Left cardiac atrium (tissue), 4 donors: ENCODE measurements around the gene OVOL2. TPM values are rescaled to one million over a fixed set of nuclear protein-coding genes. Genes with fewer than 3 reads are reported as not detected.
"Not testable (repeated sequence)": the region's sequence is repeated elsewhere in the genome, so short reads cannot be mapped to it uniquely, and the experiment has no call there.

ENCODE experiments used
- ATAC-seq, 2 donors: fragments of 200-7000 bp; cut with Tn5 transposase; one replicate each; pipeline ENCODE4 v1.9.1; 2020; ENCODE audit warnings: mild to moderate bottlenecking in 2 of 2, moderate library complexity in 2 of 2
- DNase-seq: peaks from one replicate; pipeline ENCODE4 v3.0.0-alpha.2; 2020
- intact Hi-C, 2 donors: fragments of 100-400 bp; cut with DNase I; formaldehyde crosslinking; loops; one replicate each; pipeline versions ENCODE4 v1.14.1 to v1.15.1; 2022 to 2023
- total RNA-seq, 2 donors: library from RNA; stranded (reverse); fragmentation: NEBNext Ultra II Directional; extraction: Animal tissue kit (Norgen Biotek cat#: 25700); gene quantifications; one replicate each; pipeline ENCODE4 v1.2.1, GENCODE V29; 2021
- donor health status: DM: no; HTN: yes; CAD: no.
- donor health status: DM: no; HTN: yes; CAD: no; lungs with severe emphysema.
- donor health status: DM: yes; HTN: yes; CAD: no.
- donor health status: Dilated cardiomyopathy.

Gene OVOL2
- total RNA-seq, 2 donors from 2014 or later = not detected

DNA sequence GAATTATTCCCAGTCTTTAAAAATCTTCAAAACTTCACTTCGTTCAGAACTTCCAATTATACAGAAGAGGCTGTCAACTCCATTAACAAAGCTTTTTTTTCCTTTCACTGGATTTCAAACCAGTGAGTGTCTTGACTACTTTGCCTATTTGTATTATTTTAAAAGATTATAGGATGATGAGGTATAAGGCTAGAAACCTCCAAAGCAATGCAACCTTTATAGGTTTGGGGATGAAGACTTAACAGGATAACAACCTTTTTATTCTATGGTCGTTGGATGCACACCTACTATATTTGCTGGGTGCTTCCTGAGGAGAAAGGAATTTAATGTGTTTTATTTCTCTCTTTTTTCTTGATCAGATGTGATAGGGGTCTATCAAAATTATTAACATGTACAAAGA is 1.9 kb upstream of the OVOL2 start:
- no peak for ATAC-seq
- intact Hi-C loops = no loop called here
- no peak for DNase-seq

DNA sequence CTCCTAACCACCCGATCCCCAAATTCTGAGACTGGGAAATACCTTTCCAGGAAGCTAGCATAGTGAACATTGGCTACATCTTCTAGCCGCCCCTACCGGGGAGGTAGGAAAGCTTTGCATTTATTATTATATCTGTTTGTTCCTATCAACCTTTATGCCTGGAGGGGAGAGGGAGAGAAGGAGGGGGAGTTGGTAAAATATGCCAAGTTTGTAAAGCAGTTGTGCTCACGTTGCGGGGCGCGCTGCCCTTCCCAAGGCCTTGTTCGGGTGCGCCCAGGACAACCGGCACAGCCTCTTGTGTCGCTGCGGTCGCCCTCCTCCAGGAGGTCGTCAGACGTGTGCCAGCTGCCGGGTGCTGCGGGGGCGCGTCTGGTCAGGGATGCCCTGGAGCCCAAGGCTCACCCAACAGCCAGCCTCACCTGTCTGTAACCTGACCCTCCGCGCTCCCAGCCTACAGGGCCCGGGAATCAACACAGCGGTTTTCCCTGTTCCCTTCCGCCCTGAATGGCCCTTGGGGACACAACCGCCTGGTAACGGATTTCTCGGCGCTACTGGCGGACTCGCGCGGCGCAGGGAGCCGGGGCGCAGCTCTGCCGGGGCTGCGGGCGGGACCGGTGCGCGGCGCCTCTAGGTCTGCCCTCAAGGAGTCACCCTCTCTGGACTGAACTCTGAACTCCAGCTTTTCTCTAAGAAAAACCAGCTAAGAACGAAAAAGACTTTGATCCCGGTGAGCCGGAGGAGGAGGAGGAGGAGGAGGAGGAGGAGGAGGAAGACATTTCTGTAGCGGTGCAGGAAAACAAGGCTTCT is 1.1 kb upstream of the OVOL2 start:
- ATAC-seq = no peak
- intact Hi-C loops = no loop called here
- no peak for DNase-seq

DNA sequence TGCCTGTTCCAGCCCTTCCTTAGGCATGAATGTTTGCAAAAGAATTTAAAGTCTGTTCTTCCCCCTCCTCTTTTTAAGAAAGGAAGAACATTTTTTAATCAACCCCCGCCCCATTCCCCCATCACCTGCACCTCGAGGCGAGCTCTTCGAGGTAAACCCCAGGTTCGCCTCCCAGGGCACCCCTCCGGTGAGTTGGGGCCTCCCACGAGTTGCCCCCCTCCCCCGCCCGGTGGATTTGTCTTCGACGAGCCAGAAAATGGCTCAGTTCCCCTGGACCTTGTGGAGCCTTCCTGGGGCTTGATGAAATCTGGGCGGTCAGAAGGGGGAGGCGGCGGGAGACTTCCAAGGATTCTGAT is 256 bp upstream of the OVOL2 start:
- intact Hi-C loops = no loop called here
- DNase-seq = no peak
- ATAC-seq = no peak

DNA sequence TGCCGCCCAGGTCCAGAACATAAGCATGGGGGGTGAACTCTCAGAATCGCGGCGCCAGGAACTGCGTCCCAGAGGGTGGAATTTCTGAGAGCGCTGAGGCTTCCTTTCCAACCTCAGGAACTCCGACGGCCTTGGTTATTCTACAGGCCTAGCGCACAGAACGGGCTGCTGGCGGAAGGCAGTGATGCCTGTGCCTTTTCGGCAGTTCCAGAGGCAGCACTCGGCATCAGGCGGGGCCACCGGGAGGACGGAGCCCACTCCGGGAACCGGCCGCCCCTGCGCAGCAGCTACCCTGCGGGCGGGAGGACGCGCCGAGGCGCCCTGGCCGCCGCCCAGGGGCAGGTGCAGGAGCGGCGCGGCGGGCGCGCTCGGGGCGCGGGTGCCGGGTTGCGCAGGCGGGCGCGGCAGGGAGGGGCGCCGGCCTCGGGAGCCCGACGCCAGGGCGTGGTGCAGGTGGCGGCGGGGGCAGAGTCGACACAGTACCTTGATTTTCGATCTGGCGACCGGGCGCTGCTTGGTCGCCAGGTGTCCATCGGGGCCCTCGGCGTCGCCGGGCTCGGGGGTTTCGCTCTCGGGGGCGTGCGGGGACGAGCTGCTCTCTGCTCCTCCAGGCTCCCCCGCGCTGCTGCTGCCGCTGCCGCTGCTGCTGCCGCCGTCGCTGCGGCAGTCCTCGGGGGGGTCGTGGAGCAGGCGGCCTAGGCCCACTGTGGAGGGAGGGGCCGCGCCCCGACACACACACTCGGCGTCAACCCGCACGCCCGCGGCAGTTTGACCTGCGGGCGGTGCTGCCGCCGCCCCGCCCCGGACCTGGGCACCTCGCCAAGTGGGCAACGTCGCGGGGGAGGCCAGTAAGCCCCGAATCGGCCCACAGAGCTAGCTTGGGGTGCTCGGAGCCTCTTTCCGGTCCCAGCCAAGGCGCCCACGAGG is 1.3 kb downstream of the OVOL2 start:
- no peak for DNase-seq
- intact Hi-C loops = no loop called here
- ATAC-seq = peak; percentile 8 to 22

DNA sequence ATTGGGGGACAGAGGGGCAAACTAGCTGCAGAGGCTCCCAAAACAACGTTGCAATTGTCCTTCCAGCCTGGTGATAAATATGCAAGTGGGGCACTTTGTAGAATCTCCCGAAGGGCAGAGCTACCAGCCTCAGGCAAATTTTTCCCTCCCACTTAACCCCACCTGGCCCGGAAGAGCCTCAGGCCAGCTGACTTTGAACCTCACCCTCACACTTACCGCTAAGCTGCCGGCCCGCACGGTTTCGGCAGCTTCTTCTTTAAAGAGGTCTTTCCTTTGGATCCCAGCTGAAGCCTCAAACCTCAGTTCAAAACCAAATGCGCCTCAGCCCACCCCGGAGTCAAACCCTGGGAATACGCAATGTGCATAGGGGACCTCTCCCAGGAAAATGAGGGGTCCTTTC is 2.5 kb downstream of the OVOL2 start:
- ATAC-seq = no peak
- no peak for DNase-seq
- intact Hi-C loops = no loop called here

DNA sequence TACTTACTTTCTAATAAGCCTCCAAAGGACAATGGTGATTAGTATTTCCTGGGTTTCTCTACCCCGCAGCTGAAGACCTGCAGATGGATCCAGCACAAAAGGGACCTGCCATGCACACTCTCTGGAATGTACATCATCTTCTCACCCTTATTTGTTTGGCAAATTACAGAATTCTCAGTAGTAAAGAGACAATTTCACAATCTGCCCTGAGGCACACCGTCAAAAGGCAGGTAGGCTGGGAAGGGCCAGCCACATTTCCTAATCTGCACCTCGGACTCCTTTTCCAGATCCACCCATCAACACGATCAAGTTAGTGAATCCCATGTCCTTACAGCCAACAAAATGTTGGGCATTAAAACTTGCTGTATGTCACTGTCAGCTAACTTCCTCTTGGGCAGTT is 4.9 kb downstream of the OVOL2 start:
- intact Hi-C loops = no loop called here
- DNase-seq (no peak), ATAC-seq (no peak)

DNA sequence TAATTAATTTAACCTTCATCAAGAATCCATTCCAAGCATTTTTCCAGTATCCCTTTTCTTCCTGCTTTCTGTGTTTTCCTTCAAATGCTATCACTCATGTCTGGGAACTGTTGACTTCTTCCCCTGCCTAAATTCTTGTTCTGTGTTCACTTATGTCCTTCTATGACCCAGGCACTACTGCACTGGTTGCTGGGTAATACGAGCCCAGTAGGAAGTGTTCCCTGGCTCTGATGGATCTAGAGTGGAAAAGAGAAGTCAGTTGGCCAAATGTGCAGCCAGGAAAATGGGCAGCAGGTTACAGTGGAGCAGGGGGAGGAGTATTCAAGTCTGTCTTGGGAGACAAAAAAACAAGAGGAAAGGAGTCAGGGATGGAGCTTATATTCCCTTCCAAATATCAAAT is 7.1 kb downstream of the OVOL2 start:
- DNase-seq (no peak), ATAC-seq (no peak)
- intact Hi-C loops = no loop called here

DNA sequence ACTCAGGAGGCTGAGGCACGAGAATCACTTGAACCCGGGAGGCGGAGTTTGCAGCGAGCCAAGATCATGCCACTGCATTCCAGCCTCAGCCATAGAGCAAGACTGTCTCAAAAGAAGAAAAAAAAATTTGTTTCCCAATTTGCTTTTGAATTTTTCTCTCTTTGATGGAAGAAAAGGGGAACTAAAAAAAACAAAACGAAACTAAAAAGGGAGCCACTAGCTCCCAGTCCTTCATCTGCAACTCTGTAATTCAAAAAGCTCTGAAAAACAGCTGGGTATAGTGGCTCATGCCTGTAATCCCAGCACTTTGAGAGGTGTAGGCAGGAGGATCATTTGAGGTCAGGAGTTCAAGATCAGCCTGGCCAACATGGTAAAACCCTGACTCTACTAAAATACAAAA is 9.5 kb downstream of the OVOL2 start:
- ATAC-seq (no peak), DNase-seq (no peak)
- intact Hi-C loops = no loop called here

DNA sequence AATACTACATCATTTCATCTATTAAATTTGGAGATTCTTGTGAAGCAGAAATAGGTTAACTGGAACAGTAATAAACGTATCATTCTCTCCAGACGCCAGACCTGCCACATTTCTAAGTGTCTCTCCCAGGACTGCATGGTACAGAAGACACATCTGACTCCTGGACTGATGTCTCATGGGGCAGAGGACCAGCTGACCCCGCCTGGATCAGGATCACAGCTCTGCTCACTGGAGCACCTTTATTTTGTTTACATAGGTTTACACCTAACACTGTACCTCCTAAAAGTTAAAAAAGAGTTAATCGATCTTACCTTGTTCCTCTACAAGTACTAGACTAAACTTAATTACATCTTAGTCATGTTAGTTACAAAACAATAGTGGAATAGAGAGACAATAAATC is 11.2 kb downstream of the OVOL2 start:
- intact Hi-C loops = no loop called here
- no peak for ATAC-seq
- DNase-seq = no peak

DNA sequence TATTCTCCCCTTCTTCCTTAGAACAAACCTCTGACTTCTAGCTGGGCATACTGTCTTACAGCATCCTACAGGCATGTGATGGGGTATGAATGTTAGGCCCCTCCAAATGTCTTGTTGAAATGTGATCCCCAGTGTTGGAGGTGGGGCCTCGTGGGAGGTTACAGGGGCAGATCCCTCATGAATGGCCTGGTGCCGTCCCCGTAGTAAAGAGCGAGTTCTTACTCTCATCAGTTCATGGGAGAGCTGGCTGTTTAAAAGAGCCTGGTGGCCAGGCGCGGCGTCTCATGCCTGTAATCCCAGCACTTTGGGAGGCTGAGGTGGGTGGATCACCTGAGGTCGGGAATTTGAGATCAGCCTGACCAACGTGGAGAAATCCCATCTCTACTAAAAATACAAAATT is 15.5 kb downstream of the OVOL2 start:
- DNase-seq (no peak), ATAC-seq (no peak)
- intact Hi-C loops = no loop called here

DNA sequence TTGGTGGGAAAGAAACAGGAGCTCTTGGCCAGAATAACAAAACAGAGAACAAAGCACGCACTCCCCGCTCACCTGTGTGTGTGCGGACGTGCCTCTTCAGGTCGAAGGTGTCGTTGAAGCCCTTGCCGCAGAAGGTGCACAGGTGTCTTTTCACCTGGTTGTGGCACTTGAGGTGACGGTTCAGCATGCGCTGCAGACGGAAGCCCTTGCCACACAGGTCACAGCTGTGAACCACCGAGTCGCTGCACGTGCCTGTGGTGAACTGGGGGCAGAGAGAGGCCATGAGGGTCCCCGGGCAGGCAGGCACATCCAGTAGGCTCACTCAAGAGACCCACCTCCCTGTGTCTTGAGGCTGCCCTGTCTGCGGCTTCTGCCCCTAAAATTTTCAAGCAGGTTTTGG is 16.3 kb downstream of the OVOL2 start:
- ATAC-seq = no peak
- intact Hi-C loops = no loop called here
- no peak for DNase-seq

DNA sequence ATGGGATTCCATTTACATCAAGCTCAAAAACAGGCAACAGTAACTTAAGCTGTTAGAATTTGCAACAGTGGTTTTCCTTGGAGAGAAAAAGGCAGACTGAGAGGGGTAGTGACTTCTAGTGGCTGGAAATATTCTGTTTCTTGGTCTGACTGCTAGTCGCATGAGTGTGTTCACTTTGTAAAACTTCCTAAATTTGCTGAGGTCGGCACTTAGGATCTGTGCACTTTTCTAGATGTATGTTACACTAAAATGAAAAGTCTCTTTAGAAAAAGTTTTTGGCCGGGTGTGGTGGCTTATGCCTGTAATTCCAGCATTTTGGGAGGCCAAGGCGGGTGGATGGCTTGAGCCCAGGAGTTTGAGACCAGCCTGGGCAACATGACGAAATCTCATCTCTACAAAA is 18.7 kb downstream of the OVOL2 start:
- intact Hi-C loops = no loop called here
- DNase-seq (no peak), ATAC-seq (no peak)

DNA sequence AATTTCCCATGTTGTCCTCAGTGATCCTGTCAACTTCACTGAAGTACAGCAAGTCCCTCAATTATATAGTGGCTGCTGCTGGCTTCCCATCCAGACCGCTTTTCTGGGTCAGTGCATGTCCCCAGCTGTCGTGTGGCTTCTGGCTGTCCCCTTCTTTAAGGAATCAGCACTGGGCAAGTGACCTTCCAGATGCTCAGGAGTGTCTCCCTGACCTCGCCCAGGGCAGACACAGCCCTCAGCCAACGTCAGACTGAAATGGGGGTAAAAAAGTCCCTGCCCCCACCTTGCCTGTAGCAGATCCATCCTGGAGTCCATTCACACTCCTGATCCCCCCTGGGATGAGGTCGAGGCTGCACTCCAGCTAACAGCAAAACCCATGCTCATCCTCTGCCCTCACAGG is 23.7 kb downstream of the OVOL2 start:
- intact Hi-C loops = no loop called here
- DNase-seq (no peak), ATAC-seq (no peak)

DNA sequence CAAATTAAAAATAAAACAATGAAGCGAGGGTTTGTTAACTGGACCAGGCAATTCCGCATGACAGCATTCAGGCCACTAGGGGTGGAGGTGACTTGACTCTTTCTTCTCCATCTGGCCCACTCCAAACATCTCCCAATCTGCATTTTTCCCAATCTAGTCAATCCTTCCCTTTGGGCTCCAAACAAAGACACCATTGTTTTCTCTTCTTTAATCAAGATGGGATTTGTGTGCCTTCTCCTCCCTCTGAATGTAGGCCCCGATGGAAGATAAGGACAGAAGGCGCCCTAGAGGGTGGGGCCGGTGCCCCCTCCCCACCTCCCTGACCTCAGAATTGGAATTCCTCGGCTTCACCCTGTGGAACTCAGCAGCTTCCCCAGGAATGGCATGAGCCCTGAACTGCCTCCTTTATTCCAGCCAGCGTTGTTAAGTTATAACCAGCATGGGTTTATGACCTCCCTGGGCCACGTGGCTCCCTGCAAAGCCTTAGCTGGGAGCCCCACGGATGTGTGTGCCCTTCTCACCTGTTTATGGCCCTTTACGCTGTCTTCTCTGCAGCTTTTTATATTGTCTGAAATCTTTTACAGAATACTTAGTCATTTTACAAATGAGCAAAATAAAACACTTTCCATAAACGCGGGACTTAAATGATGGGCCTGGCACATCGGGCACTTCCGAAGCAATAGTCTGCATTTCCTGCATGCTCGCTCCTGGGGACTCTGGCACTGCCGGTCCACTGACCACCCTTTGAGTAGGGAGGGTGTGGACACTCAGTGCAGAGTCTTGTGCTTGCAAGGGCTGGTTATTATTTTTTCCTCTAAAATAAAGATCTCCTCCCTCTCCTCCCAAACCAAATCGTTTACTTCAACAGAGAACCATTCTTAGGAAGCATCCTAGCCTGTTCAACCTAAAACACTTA is 24.5 kb downstream of the OVOL2 start:
- intact Hi-C loops = no loop called here
- no peak for DNase-seq
- ATAC-seq = no peak

DNA sequence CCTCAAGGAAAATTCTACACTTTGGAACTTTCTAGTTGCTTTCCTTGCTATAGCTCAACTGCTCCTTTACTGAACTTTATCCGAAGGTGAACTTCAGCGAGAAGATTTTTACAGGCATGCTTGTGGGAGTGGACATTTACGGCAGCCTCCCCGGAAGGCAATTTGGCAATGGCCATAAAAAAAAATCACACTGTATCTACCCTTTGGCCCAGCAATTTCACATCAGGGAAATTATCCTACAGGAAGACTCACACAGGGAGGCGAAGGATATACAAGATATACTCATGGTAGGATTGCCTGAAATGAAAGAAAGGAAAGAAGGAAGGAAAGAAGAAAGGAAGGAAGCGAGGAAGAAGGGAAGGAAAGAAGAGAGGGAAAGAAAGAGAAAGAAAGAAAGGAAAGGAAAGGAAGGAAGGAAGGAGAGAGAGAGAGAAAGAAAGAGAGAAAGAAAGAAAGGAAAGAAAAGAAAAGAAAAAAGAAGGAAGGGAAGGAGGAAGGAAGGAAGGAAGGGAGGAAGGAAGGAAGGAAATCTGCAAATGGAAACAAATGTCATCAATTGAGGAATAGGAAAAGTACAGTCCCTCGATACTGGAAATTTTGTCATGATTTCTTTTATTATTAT is 25.7 kb downstream of the OVOL2 start:
- ATAC-seq (no peak), DNase-seq (no peak)
- intact Hi-C loops = no loop called here

DNA sequence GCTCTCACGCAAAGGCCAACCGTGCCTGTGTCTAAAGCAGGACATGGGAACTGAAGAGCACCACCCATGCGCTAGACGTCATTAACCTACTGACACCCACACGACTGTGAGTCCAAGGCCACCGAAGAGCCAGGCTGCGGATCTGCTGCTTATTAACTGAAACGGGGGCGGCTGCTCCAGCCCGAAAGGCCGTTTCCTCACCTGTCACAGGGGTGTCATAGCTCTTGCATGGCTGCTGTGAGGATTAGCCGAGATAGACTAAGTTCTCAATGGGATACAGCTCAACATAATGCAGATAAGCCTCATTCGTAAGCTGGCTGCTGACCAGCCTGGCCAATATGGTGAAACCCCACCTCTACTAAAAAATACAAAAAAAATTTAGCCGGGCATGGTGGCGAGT is 26.7 kb downstream of the OVOL2 start:
- DNase-seq (no peak), ATAC-seq (no peak)
- intact Hi-C loops = no loop called here

DNA sequence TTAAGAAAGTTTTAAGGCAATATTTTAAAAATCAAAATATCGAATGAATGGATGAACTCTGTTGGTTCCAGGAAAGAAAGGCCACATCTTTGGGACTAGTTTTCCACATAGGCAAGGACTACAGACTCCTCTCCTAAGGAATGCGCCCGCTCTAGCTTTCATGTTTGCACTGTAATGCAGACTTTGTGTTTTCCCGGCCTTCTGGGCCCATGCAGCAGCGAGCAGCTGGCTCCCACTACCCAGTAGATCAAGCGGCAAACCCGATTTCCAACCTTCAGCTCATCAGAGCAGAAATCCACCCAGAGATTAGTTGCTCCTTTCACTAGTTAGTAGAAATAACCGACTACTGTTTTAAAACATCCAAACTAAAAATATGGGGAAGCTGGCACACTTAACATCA is 27.7 kb downstream of the OVOL2 start:
- DNase-seq = no peak
- no peak for ATAC-seq
- intact Hi-C loops = no loop called here

DNA sequence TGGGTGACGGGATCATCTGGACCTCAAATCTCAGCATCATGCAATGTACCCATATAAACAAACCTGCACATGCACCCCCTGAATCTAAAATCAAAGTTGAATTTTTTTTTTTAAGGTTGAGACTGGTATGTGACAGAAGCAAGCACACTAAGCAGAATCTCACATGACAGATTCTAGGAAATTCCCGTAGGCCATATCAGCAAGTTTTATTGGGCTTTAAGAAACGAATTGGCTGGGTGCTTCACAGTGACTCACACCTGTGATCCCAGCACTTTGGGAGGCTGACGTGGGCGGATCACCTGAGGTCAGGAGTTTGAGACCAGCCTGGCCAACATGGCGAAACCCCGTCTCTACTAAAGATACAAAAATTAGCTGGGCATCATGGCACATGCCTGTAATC is 30.7 kb downstream of the OVOL2 start:
- DNase-seq, intact Hi-C loops, ATAC-seq: not testable (repeated sequence)

DNA sequence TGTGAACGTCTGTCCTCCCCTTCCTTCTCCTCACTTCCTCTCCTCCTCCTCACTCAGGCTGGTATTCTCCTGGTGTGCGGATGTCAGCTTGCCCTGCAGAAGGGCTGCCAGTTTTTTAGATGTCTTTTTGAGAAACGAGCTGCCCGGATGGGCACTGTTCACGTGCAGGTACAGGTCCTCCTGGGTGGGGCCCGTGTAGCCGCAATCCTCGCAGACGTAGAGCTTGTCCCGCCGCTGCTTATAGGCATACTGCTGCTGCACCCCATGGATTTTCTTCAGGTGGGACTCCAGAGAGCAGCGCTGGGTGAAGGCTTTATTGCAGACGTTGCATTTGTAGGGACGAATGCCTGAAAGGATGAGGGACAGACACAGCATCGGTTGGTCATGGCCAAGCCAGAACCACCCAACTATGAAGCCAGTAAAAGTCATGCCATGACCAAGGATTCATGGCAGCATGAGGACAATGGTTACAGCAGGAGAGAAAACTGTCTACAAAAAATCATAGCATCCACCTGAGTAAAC is 33.0 kb downstream of the OVOL2 start:
- intact Hi-C loops = no loop called here
- ATAC-seq (no peak), DNase-seq (no peak)
